Sigmoid colon (tissue), 7 donors: Measurements from ENCODE around the gene PCDH20. TPM values are rescaled to one million over a fixed set of nuclear protein-coding genes. Genes with fewer than 3 reads are reported as not detected.
"Not testable (repeated sequence)": the region's sequence is repeated elsewhere in the genome, so short reads cannot be mapped to it uniquely, and the experiment has no call there.

Experiments
- DNase-seq: peaks from one replicate; pipeline ENCODE4 v3.0.0-alpha.2; 2019
- H3K27ac ChIP-seq, 4 donors: fragments of 200-600 bp; sonication (generic); one replicate each; pipeline ENCODE4 v1.5.1; 2016 to 2019; ENCODE audit warnings: mild to moderate bottlenecking in 1 of 4
- H3K27me3 ChIP-seq, 3 donors: fragments of 200-600 bp; sonication (generic); one replicate each; pipeline ENCODE4 v1.5.1; 2019; ENCODE audit warnings: mild to moderate bottlenecking in 1 of 3
- H3K36me3 ChIP-seq, 4 donors: fragments of 200-600 bp; sonication (generic); one replicate each; pipeline ENCODE4 v1.5.1; 2016 to 2019
- H3K4me1 ChIP-seq, 4 donors: fragments of 200-600 bp; sonication (generic); one replicate each; pipeline ENCODE4 v1.5.1; 2017 to 2019
- H3K4me3 ChIP-seq, 4 donors: fragments of 200-600 bp; sonication (generic); one replicate each; pipeline ENCODE4 v1.5.1; 2017 to 2019; ENCODE audit warnings: mild to moderate bottlenecking in 2 of 4, moderate library complexity in 1 of 4
- H3K9me3 ChIP-seq, 4 donors: fragments of 200-600 bp in 3 of 4; sonication (generic) in 3 of 4; one replicate each; pipeline versions ENCODE4 v1.5.1 to v1.6.1; 2013 to 2019
- CTCF ChIP-seq, 4 experiments: fragments of 450-650 bp in 3 of 4; fragments of 200-600 bp in 1 of 4; IDR thresholded peaks; one replicate each; pipeline ENCODE4 v1.5.1; 2016 to 2019; ENCODE audit warnings: antibody characterized with exemption in 4 of 4, mild to moderate bottlenecking in 3 of 4, moderate library complexity in 2 of 4
- EP300 ChIP-seq, 4 donors: sonication (generic); formaldehyde crosslinking; IDR thresholded peaks; one replicate each; pipeline ENCODE4 v1.6.1; 2017; ENCODE audit warnings: antibody characterized with exemption in 4 of 4
- POLR2A ChIP-seq, 2 donors: fragments of 450-650 bp; IDR thresholded peaks; one replicate each; pipeline ENCODE4 v1.6.1; 2016; ENCODE audit warnings: antibody characterized with exemption in 2 of 2, mild to moderate bottlenecking in 2 of 2, moderate library complexity in 2 of 2
- POLR2AphosphoS5 ChIP-seq, 4 donors: sonication (generic); formaldehyde crosslinking; IDR thresholded peaks; one replicate each; pipeline ENCODE4 v1.6.1; 2017; ENCODE audit warnings: antibody characterized with exemption in 4 of 4
- WGBS, 2 donors: extraction: QIAGEN DNeasy Blood & Tissue Kit; methylation state at CpG; one replicate each; pipeline ENCODE4 v1.1.7; 2013; 5-methylcytosine and 5-hydroxymethylcytosine counted together
- intact Hi-C: fragments of 100-400 bp; cut with DNase I; formaldehyde crosslinking; loops from one replicate; pipeline ENCODE4 v1.15.1; 2023
- polyA plus RNA-seq, 3 donors: library from polyadenylated mRNA; stranded (reverse); fragments of 200-250 nt; gene quantifications; one replicate each; pipeline ENCODE4 v1.2.3, GENCODE V29; 2013
- total RNA-seq, 4 donors: library from RNA; depleted of rRNA; stranded (reverse); fragments of >200 nt; gene quantifications; one replicate each; pipeline ENCODE4 v1.1.0, GENCODE V29; 2016
- donor health status: healthy with polysubstance abuse.
- donor health status: Bipolar disorder and iron deficiency.
- donor health status: healthy.

PCDH20 gene
- total and polyA plus RNA-seq, 7 donors, result 1.1 to 6.1 (median 2.1) TPM

DNA sequence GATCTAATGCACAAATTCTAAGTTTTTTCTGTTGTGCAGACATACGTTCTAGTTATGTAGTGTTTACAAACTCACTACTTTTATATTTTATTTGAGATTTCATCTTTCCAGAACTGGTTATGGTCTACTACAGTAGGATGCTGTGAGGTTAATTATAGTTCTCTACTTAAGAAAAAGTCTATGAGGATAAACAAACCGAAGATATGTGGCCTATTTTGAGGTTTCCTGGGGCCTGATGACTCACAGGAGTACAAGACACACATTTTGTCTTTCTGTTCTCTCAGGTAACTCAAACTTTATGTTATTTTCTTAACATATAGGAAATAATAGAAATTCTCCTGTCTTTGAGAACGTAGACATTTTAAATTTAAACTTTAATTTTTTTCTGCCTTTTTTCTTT, 45.1 kb downstream of the PCDH20 start:
- WGBS, 2 donors, result 34 to 53% methylated on average over 3 of the region's 3 CpGs
- TF ChIP-seq CTCF (IDR thresholded peaks at IDR 0.05) (no peak), EP300 (IDR thresholded peaks at IDR 0.05) (no peak), POLR2A (IDR thresholded peaks at IDR 0.05) (no peak), POLR2AphosphoS5 (IDR thresholded peaks at IDR 0.05) (no peak)
- Histone ChIP-seq H3K4me3 (no peak overlapping the region), H3K27me3 (no peaks in the 10 kb centered on the region), H3K36me3 (no peaks in the 10 kb centered on the region), H3K27ac (no peak overlapping the region), H3K9me3 (no peaks in the 10 kb centered on the region), H3K4me1 (no peaks in the 10 kb centered on the region)
- intact Hi-C loops, result no loop called here
- no peak for DNase-seq

- H3K4me3 ChIP-seq, H3K27me3 ChIP-seq, H3K9me3 ChIP-seq, intact Hi-C loops, H3K36me3 ChIP-seq, DNase-seq, H3K27ac ChIP-seq, H3K4me1 ChIP-seq: not testable (repeated sequence)
- 72 to 85% methylated on average over 5 of the region's 5 CpGs for WGBS, 2 donors
These were observed 51.0 kb downstream of the PCDH20 start for GRCh38 chr13:61364690-61365089.

GRCh38 chr13:61362522-61362921, 53.1 kb downstream of the PCDH20 start:
- Histone ChIP-seq H3K4me1 (no peaks in the 10 kb centered on the region), H3K36me3 (no peaks in the 10 kb centered on the region), H3K27ac (no peak overlapping the region), H3K9me3 (no peaks in the 10 kb centered on the region), H3K4me3 (no peak overlapping the region), H3K27me3 (no peaks in the 10 kb centered on the region)
- TF ChIP-seq EP300 (IDR thresholded peaks at IDR 0.05), result no peak
- no peak for TF ChIP-seq CTCF (IDR thresholded peaks at IDR 0.05)
- TF ChIP-seq POLR2A (IDR thresholded peaks at IDR 0.05), result no peak
- TF ChIP-seq POLR2AphosphoS5 (IDR thresholded peaks at IDR 0.05), result no peak
- no peak for DNase-seq
- intact Hi-C loops, result no loop called here
